ENCODE data around the gene EHD2.

Gene EHD2

GRCh38 chr19:47729799-47730520 is 16.7 kb downstream of the EHD2 start:
- peaks cover 20% of the 10 kb centered on the region for H3K27me3 ChIP-seq (ENCODE audit: insufficient read depth, low read length, poor library complexity)
- no peaks in the 10 kb centered on the region for H3K79me2 ChIP-seq (ENCODE audit: insufficient read depth, low read length)
- H3K4me1 ChIP-seq (ENCODE audit: insufficient read depth, low read length), result peaks cover 10% of the 10 kb centered on the region
- no peak overlapping the region for H3K27ac ChIP-seq (ENCODE audit: low read length)
- H3K9ac ChIP-seq (ENCODE audit: low read depth, low read length), result no peak overlapping the region
- no peak overlapping the region for H3K4me3 ChIP-seq (ENCODE audit: low read depth in 1 of 2, low read length in 2 of 2)
- no peak overlapping the region for H2AFZ ChIP-seq (ENCODE audit: low read depth, low read length)
- no peaks in the 10 kb centered on the region for H3K36me3 ChIP-seq (ENCODE audit: insufficient read depth, low read length)
- H3K4me2 ChIP-seq (ENCODE audit: insufficient read depth, low read length), result 0 out of 2 replicates have a peak overlapping the region, but pooled peaks have one; percentile 12
- TF ChIP-seq EZH2 (IDR thresholded peaks at IDR 0.05; ENCODE audit: borderline replicate concordance, low read depth, low read length, severe bottlenecking), result no peak
- no peak for TF ChIP-seq CTCF (IDR thresholded peaks at IDR 0.05; ENCODE audit: borderline replicate concordance, extremely low read depth, low read length, poor library complexity, severe bottlenecking)
- ATAC-seq (ENCODE audit: insufficient read depth, low read depth) (peak; percentile 60; the same call in 1 of the 3 replicates), DNase-seq (peak; percentile 42)
- no peaks in the 10 kb centered on the region for H4K20me1 ChIP-seq (ENCODE audit: insufficient read depth, low read length)
- no peaks in the 10 kb centered on the region for H3K9me3 ChIP-seq (ENCODE audit: insufficient read depth, low read length, severe bottlenecking)

- no peak overlapping the region for H3K4me3 ChIP-seq (ENCODE audit: low read depth in 1 of 2, low read length in 2 of 2)
- no peak for ATAC-seq (ENCODE audit: insufficient read depth, low read depth)
- H3K79me2 ChIP-seq (ENCODE audit: insufficient read depth, low read length), result no peaks in the 10 kb centered on the region
- no peaks in the 10 kb centered on the region for H3K36me3 ChIP-seq (ENCODE audit: insufficient read depth, low read length)
- no peak overlapping the region for H2AFZ ChIP-seq (ENCODE audit: low read depth, low read length)
- TF ChIP-seq EZH2 (IDR thresholded peaks at IDR 0.05; ENCODE audit: borderline replicate concordance, low read depth, low read length, severe bottlenecking) (no peak), CTCF (IDR thresholded peaks at IDR 0.05; ENCODE audit: borderline replicate concordance, extremely low read depth, low read length, poor library complexity, severe bottlenecking) (no peak)
- H3K27me3 ChIP-seq (ENCODE audit: insufficient read depth, low read length, poor library complexity), result peaks cover 20% of the 10 kb centered on the region
- no peak for DNase-seq
- H3K9me3 ChIP-seq (ENCODE audit: insufficient read depth, low read length, severe bottlenecking), result no peaks in the 10 kb centered on the region
- H3K4me1 ChIP-seq (ENCODE audit: insufficient read depth, low read length), result peaks cover 10% of the 10 kb centered on the region
- H3K4me2 ChIP-seq (ENCODE audit: insufficient read depth, low read length), result no peak overlapping the region
- no peak overlapping the region for H3K27ac ChIP-seq (ENCODE audit: low read length)
- H3K9ac ChIP-seq (ENCODE audit: low read depth, low read length), result no peak overlapping the region
- H4K20me1 ChIP-seq (ENCODE audit: insufficient read depth, low read length), result no peaks in the 10 kb centered on the region
Measured at GRCh38 chr19:47730521-47730889, 17.3 kb downstream of the EHD2 start.

- Histone ChIP-seq H3K27me3 (ENCODE audit: insufficient read depth, low read length, poor library complexity) (peaks cover 20% of the 10 kb centered on the region), H3K4me1 (ENCODE audit: insufficient read depth, low read length) (peaks cover 10% of the 10 kb centered on the region), H3K9me3 (ENCODE audit: insufficient read depth, low read length, severe bottlenecking) (no peaks in the 10 kb centered on the region), H2AFZ (ENCODE audit: low read depth, low read length) (no peak overlapping the region), H3K79me2 (ENCODE audit: insufficient read depth, low read length) (no peaks in the 10 kb centered on the region), H4K20me1 (ENCODE audit: insufficient read depth, low read length) (no peaks in the 10 kb centered on the region), H3K4me3 (ENCODE audit: low read depth in 1 of 2, low read length in 2 of 2) (no peak overlapping the region), H3K36me3 (ENCODE audit: insufficient read depth, low read length) (no peaks in the 10 kb centered on the region), H3K9ac (ENCODE audit: low read depth, low read length) (no peak overlapping the region), H3K27ac (ENCODE audit: low read length) (no peak overlapping the region), H3K4me2 (ENCODE audit: insufficient read depth, low read length) (no peak overlapping the region)
- no peak for ATAC-seq (ENCODE audit: insufficient read depth, low read depth)
- no peak for DNase-seq
- no peak for TF ChIP-seq CTCF (IDR thresholded peaks at IDR 0.05; ENCODE audit: borderline replicate concordance, extremely low read depth, low read length, poor library complexity, severe bottlenecking)
- no peak for TF ChIP-seq EZH2 (IDR thresholded peaks at IDR 0.05; ENCODE audit: borderline replicate concordance, low read depth, low read length, severe bottlenecking)
Measured at GRCh38 chr19:47730910-47731309, 17.7 kb downstream of the EHD2 start.

Measured in DND-41 (cell line).